GM19328 (cell line): Measurements from ENCODE around the gene GON4L.
"Not testable (repeated sequence)": the region's sequence is repeated elsewhere in the genome, so short reads cannot be mapped to it uniquely, and the experiment has no call there.

Experiments used
- ATAC-seq: cut with Tn5 transposase; IDR thresholded peaks from one replicate; pipeline ENCODE4 v1.9.1; 2021; ENCODE audit warnings: mild to moderate bottlenecking, moderate library complexity; ENCODE audit not compliant: unreplicated experiment

GON4L gene

GRCh38 chr1:155704414-155704813 is 152.6 kb downstream of the GON4L start:
- not testable (repeated sequence) for ATAC-seq

GRCh38 chr1:155703216-155703615 is 153.8 kb downstream of the GON4L start:
- no peak for ATAC-seq

GRCh38 chr1:155701675-155702074 is 155.3 kb downstream of the GON4L start:
- not testable (repeated sequence) for ATAC-seq
